Measurements from ENCODE around the gene CTDNEP1.

CTDNEP1 gene

GRCh38 chr17:7251661-7252175 is at the start of gene CTDNEP1:
Gene CTDNEP1 (minus strand): TSS chr17:7251734. CDS start chr17:7251296, 438 bp downstream.
- peak; percentile 97 to 98 for DNase-seq (ENCODE audit: low read depth in 2 of 2)

DNA sequence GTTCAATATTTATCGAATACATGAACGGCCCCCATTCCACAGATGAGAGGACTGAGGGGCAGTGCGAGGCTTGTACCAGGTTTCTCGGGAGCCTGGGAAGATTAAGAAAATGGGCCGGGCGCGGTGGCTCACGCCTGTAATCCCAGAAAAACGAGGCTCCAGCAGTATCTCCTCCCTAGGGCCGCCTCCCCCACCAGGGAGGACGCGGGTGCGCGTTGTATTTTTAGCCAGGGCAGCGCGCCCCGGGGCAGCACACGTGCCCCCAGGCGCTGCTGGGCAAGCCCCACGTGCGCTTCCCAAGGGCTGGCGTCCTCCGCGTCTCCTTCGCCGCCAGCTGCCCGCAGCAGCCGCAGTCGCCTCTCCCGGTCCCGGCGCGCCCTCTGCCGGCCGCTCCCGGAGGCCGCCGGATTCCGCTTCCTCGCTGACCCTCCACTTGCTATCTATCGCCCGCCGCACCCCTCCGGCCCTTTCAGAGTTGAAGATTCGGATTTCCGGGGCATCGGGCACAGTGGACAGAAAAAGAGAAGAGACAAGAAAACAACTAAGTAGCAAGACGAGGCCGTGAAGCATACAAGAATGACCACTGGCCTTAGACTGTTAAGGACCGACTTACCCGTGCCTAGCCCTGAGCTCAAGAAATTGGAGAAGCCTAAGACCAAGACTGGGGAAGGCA is 44.8 kb upstream of the CTDNEP1 start:
- peak; percentile 53 to 56 for DNase-seq (ENCODE audit: low read depth in 2 of 2)

GRCh38 chr17:7295230-7296180 is 44.0 kb upstream of the CTDNEP1 start:
- no peak for DNase-seq (ENCODE audit: low read depth in 2 of 2)

- DNase-seq (ENCODE audit: low read depth in 2 of 2) = peak; percentile 46 to 64
Observed at GRCh38 chr17:7294614-7295153, 43.1 kb upstream of the CTDNEP1 start, which contains the start of gene YBX2. Gene YBX2 (minus strand): TSS chr17:7294639. CDS start chr17:7294500, 139 bp downstream.

GRCh38 chr17:7293816-7294613 is 42.5 kb upstream of the CTDNEP1 start:
- DNase-seq (ENCODE audit: low read depth in 2 of 2) = no peak

GRCh38 chr17:7293159-7293558 is 41.6 kb upstream of the CTDNEP1 start:
- no peak for DNase-seq (ENCODE audit: low read depth in 2 of 2)

DNA sequence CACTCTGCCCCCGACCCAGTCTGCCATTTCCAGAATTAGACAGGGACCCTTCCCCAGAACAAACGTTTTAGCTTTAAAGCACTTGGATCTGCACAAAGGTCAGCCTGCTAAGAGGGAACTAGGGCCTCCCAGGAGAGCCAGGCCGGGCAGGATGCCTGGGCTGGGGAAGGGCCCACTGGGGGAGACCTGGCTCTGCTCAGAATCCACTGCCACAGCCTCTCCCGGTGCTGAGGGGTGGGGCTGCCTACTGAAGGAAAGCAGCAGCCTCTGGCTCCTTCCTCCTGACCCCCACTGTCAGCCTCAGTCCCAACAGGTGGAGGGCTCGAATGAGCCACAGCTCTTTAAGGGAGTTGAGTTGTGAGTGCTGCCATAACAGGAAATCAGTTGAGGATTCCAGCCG is 41.2 kb upstream of the CTDNEP1 start:
- DNase-seq (ENCODE audit: low read depth in 2 of 2) = no peak

DNA sequence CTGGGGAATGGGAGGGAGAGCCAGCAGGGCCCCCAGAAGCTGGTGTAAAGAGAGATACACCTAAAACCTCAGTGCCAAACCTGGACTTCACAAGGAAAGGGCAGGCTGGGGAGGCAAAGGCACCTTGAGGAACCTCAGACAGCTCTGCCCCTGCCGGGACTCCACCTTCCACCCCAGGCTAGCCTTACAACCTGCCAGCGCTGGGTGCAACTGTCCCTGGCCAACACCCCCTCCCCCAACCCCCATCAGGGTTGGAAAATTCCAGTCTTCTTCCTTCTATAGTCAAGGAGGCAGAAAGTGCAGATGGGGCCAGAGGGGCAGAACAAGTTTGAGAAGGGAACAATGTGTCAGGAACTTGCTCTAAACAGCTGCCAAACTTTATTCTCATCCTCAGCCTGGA is 40.7 kb upstream of the CTDNEP1 start:
- DNase-seq (ENCODE audit: low read depth in 2 of 2) = no peak

GRCh38 chr17:7290685-7291084 is 39.2 kb upstream of the CTDNEP1 start:
- no peak for DNase-seq (ENCODE audit: low read depth in 2 of 2)

GRCh38 chr17:7290166-7290565 is 38.6 kb upstream of the CTDNEP1 start:
- DNase-seq (ENCODE audit: low read depth in 2 of 2) = no peak

- no peak for DNase-seq (ENCODE audit: low read depth in 2 of 2)
Observed at GRCh38 chr17:7289256-7290032, 37.9 kb upstream of the CTDNEP1 start.

DNA sequence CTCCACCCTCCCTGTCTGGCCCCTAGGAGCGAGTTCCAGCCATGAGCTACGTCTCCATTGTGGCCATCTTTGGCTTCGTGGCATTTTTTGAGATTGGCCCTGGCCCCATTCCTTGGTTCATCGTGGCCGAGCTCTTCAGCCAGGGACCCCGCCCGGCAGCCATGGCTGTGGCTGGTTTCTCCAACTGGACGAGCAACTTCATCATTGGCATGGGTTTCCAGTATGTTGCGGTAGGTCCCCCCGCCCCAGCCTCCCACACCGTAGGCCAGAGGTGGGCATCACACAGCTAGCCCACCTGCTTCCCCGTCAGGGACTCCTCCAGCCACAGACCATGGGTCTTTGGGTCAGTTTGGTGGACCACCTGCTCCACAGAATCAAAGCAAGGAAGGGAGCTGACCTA is 34.1 kb upstream of the CTDNEP1 start:
- no peak for DNase-seq (ENCODE audit: low read depth in 2 of 2)

DNA sequence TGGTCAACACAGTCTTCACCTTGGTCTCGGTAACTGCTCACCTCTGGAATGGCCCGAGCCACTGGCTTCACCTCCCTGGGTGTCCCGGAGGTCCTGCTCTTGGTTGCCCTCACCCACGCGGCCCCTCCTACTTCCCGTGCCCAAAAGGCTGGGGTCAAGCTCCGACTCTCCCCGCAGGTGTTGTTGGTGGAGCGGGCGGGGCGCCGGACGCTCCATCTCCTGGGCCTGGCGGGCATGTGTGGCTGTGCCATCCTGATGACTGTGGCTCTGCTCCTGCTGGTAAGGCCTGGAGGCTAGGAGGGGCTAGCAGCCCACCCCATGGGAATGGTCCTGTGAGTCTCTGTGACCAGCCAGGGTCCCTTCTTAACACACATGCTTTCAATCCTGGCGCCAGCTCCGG is 33.4 kb upstream of the CTDNEP1 start:
- DNase-seq (ENCODE audit: low read depth in 2 of 2) = no peak

DNA sequence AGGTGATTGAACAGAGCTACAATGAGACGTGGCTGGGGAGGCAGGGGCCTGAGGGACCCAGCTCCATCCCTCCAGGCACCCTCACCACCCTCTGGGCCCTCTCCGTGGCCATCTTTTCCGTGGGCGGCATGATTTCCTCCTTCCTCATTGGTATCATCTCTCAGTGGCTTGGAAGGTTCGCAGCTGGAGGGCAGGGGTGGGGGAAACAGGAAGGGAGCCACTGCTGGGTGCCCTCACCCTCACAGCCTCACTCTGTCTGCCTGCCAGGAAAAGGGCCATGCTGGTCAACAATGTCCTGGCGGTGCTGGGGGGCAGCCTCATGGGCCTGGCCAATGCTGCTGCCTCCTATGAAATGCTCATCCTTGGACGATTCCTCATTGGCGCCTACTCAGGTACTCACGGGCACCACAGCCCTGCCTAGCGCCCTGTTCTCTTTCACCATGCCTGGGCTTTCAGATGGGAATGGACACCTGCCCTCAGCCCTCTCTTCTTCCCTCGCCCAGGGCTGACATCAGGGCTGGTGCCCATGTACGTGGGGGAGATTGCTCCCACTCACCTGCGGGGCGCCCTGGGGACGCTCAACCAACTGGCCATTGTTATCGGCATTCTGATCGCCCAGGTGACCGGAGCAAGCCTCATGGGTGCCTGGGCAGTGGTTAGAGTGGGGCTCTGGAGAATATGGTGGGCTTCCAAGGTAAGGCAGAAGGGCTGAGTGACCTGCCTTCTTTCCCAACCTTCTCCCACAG is 32.1 kb upstream of the CTDNEP1 start:
- DNase-seq (ENCODE audit: low read depth in 2 of 2) = no peak

DNA sequence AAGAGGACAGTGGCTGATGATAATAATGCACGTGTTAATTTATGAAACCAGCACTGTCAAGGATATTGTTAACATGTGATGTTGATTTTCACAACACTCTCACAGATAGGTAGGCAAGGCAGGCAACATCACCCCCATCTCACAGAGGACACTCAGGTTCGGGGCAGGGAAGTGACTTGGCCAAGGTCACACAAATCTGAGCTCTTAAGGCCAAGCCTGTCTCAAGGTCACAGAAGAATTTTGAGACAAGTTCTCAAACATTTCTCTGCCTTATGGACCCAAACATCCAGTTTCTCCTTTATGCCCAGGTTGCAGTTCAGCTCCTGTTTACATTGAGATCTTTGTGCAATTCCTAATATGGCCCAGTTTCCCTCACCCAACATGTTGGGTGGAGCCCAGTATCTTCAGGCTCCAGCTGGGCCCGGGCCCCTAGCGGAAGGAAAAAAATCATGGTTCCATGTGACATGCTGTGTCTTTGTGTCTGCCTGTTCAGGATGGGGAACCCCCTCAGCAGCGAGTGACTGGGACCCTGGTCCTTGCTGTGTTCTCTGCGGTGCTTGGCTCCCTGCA is 31.3 kb upstream of the CTDNEP1 start:
- DNase-seq (ENCODE audit: low read depth in 2 of 2) = no peak

- DNase-seq (ENCODE audit: low read depth in 2 of 2) = no peak
Observed at GRCh38 chr17:7281953-7282751, 30.6 kb upstream of the CTDNEP1 start.

- DNase-seq (ENCODE audit: low read depth in 2 of 2) = peak; percentile 86 to 91
Observed at GRCh38 chr17:7281074-7281952, 29.8 kb upstream of the CTDNEP1 start, which contains the start of gene SLC2A4. Gene SLC2A4 (plus strand): TSS chr17:7281718. CDS start chr17:7281935, 217 bp downstream.

All from activated CD4-positive, alpha-beta T cell treated with anti-CD3 and anti-CD28 coated beads for 24 hours (primary cell).